Measurements from ENCODE around the gene PTX4. TPM values are rescaled to one million over a fixed set of nuclear protein-coding genes. Genes with fewer than 3 reads are reported as not detected.

The PTX4 gene
- polyA plus RNA-seq, 3 donors: 0.09 TPM; not detected in 2

GRCh38 chr16:1505073-1505844, 16.5 kb upstream of the PTX4 start:
- no peak for DNase-seq (ENCODE audit: extremely low read depth in 1 of 11, low read depth in 9 of 11, low spot score in 4 of 11)

GRCh38 chr16:1503110-1503955, 14.6 kb upstream of the PTX4 start:
- DNase-seq (ENCODE audit: extremely low read depth in 1 of 11, low read depth in 9 of 11, low spot score in 4 of 11): no peak

DNA sequence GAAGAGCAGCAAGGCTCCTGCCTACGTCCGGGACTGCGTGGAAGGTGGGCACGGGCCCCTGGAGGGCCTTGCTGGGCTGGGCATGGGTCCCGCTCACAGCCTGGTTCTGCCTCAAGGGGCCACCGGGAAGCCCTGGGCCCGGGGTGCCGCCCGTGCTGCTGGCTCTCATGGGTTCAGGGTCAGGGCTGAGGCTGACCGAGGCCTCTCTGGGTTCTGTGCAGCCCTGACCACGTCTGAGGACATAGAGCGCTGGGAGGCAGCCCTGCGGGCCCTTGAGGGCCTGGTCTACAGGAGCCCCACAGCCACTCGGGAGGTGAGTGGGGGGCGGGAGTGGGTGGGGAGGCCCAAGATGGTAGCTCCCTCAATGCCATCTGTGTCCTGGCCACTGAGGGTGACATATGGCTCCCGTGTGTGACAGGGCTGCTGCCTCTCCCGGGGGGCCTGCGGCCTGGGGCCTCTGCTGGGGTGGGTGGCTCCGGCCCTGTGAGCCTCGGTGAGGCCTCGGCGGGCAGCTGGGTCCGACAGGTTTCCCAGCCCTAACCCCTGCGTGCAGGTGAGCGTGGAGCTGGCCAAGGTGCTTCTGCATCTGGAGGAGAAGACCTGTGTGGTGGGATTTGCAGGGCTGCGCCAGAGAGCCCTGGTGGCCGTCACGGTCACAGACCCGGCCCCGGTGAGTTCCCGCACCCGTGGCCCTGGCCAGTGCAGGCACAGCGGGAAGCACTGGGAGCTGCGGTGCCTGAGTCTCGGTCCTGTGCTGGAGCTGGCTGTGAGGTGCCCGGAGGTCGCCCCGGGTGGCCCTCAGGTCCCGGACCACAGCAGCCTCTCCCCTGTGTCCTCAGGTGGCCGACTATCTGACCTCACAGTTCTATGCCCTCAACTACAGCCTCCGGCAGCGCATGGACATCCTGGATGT, 13.6 kb upstream of the PTX4 start:
- no peak for DNase-seq (ENCODE audit: extremely low read depth in 1 of 11, low read depth in 9 of 11, low spot score in 4 of 11)

- no peak for DNase-seq (ENCODE audit: extremely low read depth in 1 of 11, low read depth in 9 of 11, low spot score in 4 of 11)
These were observed 12.9 kb upstream of the PTX4 start for GRCh38 chr16:1501630-1502029.

GRCh38 chr16:1500465-1501150, 11.9 kb upstream of the PTX4 start:
- no peak for DNase-seq (ENCODE audit: extremely low read depth in 1 of 11, low read depth in 9 of 11, low spot score in 4 of 11)

GRCh38 chr16:1499756-1500464, 11.2 kb upstream of the PTX4 start:
- DNase-seq (ENCODE audit: extremely low read depth in 1 of 11, low read depth in 9 of 11, low spot score in 4 of 11): no peak

DNA sequence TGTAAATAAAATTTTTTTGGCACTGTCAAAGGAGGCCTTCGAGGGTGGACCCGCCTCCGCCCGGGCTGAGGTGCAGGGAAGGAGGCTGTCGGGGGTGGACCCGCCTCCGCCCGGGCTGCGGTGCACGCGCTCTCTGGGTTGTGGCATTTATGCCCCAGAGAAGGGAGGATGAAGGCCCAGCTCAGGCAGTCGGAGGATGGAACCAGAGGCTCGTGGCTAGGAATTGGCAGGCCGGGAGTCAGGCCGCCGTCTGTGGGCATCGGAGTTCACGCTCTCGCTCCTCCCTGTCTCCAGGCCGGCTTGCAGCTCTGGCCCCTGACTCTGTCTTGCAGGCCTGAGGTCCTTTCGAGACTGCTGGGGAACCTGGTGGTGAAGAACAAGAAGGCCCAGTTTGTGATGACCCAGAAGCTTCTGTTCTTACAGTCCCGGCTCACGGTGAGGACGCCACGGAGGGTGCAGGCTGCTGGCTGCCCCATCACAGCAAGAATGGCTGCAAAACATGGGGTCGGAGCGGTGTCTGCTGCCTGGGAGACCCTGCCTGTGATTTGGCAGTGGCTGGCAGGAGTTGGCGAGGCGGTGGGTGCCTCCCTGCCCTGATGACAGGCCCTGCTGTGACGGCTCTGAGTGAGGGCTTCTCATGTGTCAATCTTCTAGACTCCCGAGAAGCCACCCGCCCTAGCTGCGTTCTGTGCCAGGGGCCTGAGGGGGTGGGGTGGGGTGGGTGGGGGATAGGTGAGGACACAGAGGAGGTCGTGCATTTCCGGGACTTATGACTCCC, 10.3 kb upstream of the PTX4 start:
- no peak for DNase-seq (ENCODE audit: extremely low read depth in 1 of 11, low read depth in 9 of 11, low spot score in 4 of 11)

GRCh38 chr16:1497014-1497598, 8.4 kb upstream of the PTX4 start:
- no peak for DNase-seq (ENCODE audit: extremely low read depth in 1 of 11, low read depth in 9 of 11, low spot score in 4 of 11)

- no peak for DNase-seq (ENCODE audit: extremely low read depth in 1 of 11, low read depth in 9 of 11, low spot score in 4 of 11)
These were observed 7.7 kb upstream of the PTX4 start for GRCh38 chr16:1496464-1496863.

DNA sequence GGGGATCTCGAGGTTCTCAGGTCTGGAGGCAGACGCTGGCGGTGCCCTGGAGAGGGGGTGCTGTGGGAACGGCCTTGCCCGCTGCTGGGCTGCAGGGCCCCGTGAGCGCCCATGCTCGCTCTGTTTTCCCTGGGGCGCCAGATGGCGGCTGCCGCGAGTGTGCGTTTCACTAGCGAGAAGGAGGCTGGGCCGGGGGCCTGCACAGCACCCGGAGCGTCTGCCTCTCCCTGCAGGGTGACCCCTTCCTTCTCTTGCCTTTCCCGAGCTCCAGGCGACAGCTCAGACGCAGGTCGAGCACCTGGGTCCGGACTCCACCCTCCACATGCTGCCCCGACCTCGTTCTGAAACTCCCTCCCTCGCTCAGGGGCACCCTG, 7.1 kb upstream of the PTX4 start:
- DNase-seq (ENCODE audit: extremely low read depth in 1 of 11, low read depth in 9 of 11, low spot score in 4 of 11): no peak

DNA sequence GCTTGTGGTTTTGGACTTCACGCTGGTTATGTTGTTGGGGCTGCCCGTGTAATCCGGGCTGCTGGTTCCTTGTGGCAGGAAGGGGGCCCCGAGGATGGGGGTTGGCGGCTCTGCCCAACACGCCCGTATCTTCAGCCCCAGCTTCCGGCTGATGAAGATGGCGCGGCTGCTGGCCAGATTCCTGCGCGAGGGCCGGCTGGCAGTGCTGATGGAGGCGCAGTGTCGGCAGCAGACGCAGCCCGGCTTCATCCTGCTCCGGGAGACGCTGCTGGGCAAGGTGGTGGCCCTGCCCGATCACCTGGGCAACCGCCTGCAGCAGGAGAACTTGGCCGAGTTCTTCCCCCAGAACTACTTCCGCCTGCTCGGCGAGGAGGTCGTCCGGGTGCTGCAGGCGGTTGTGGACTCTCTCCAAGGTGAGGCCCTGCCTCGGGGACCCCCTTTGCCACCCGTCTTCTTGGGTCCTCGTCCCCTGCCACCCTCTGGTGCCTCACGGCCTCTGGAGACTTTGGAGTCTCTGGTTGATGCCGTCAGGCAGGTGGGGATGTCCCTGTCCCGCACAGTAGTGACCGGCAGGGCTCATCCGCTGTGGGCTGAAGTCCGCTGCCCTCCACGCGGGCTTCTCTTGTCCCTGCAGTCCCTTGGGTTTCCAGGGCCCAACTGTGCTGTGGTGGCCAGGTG, 6.6 kb upstream of the PTX4 start:
- DNase-seq (ENCODE audit: extremely low read depth in 1 of 11, low read depth in 9 of 11, low spot score in 4 of 11): no peak

DNA sequence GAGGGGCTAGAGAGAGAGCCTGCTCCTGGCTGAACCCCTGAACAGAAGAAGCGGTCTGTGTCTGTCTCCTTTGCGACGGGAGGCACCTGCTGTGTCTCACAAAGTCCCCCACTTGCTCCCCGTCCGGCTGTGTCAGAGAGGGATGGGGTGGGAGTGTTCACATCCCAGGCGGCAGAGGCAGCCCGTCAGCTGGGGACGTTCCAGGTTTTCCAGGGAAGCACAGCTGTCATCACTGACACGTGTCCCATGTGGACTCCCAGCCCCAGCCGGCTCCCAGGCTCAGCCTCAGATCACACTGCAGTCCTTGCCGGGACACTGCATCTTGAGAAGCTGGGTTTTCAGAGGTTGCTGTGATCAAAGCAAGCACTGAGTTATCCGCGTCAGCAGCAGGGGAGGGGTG, 6.0 kb upstream of the PTX4 start:
- DNase-seq (ENCODE audit: extremely low read depth in 1 of 11, low read depth in 9 of 11, low spot score in 4 of 11): no peak

DNA sequence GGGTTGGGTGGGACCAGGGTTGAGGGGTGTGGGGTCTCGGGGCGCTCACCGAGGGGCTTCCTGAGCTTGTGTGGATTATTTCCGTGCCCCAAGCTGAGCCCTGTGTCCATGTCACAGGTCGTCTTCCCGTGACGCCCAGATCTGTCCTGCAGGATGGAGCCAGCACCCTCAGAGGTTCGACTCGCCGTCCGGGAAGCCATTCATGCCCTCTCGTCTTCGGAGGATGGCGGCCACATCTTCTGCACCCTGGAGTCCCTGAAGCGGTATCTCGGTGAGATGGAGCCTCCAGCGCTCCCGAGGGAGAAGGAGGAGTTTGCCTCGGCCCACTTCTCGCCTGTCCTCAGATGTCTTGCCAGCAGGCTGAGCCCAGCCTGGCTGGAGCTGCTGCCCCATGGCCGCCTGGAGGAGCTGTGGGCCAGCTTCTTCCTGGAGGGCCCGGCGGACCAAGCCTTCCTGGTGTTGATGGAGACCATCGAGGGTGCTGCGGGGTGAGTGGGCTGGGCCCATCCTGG, 5.4 kb upstream of the PTX4 start:
- no peak for DNase-seq (ENCODE audit: extremely low read depth in 1 of 11, low read depth in 9 of 11, low spot score in 4 of 11)

- DNase-seq (ENCODE audit: extremely low read depth in 1 of 11, low read depth in 9 of 11, low spot score in 4 of 11): no peak
These were observed 5.0 kb upstream of the PTX4 start for GRCh38 chr16:1493746-1494094.

- DNase-seq (ENCODE audit: extremely low read depth in 1 of 11, low read depth in 9 of 11, low spot score in 4 of 11): peak; percentile 46 to 79 (median 68)
These were observed 4.4 kb upstream of the PTX4 start, which contains the start of gene TELO2 for GRCh38 chr16:1492923-1493745. TSS of gene TELO2 (plus strand) at chr16:1493360. CDS start at chr16:1494282, 922 bp downstream.
